Activated CD8-positive, alpha-beta memory T cell treated with anti-CD3 and anti-CD28 coated beads for 36 hours (primary cell): ENCODE data around the gene EVI5L. TPM values are rescaled to one million over a fixed set of nuclear protein-coding genes. Genes with fewer than 3 reads are reported as not detected.

ENCODE experiments used
- CTCF ChIA-PET: fragments of 350-600 bp; sonication (Branson Sonifier 250); formaldehyde crosslinking; loops from one replicate; lab custom pipeline; 2021; ENCODE audit warnings: antibody characterized with exemption; lab: Charles Lee
- POLR2A ChIA-PET: fragments of 350-600 bp; sonication (Branson Sonifier 250); formaldehyde crosslinking; loops from one replicate; lab custom pipeline; 2021; ENCODE audit warnings: antibody characterized with exemption; lab: Charles Lee
- total RNA-seq, 2 experiments: library from RNA; stranded (reverse); gene quantifications; one replicate each; pipeline ENCODE4 v1.2.3, GENCODE V29; 2021

The EVI5L gene
- total RNA-seq, 2 experiments from 2014 or later: 5.3 to 6.0 TPM

DNA sequence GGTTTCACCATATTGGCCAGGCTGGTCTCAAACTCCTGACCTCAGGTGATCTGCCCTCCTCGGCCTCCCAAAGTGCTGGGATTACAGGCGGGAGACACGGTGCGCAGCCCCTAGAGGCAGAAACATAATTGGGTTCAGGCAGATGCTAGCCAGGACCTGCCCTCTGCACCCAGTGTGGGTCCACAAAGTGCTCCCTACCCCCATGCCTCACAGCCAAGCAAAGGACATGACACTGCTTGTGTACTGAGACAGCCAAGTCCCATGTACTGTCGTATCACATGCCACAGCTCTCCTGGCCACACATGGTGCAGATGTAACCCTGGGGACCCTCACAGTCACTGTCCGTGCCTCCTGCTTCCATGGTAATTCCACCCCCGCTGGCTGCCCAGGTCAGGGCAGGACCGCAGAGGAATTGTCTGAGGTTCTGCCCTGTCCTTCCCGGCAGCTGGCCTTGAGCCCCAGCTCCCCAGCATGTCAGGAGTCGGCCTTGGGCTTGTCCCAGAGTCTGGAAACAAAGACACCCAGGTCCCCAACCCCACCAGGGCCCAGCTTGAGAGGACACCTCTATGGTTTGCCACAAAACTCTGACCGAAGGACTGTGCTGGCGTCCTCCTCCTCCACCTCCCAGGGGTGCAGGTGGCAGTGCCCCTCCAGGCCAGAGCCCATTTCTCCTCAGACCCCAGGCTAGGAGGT lies 36.5 kb downstream of the EVI5L start:
- POLR2A ChIA-PET: no interaction called here

DNA sequence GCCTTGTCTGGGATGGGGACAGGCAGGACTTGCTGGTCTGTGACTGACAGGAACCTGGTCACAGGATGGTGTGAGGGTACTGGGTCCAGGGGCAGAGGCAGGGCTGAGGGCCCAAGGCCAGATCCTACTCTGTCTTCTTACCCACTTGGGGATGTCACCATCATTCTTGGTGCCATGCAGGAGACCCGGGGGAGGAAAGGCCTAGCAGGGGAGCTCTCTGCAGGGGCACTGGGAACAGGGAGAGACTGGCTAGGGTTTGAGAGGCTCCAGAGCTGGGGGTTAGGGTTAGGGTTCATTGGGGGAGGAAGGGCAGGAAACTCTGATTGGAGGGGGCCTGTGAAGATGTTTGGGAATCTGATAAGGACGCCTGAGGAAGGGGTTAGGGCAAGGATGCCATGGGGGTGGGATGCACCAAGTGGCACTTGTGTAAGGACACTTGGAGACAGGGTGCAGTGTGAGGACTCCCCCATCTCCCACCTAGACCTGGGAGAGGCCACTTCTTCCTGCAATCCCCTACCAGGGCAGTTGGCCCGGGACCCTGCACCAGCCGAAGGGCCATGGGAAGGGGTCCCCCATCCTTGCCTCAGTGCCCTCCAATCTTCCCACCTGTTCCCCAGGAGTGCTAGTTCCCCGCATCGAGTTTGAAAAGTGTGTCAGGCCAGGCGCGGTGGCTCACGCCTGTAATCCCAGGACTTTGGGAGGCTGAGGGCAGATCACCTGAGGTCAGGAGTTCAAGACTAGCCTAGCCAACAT lies 37.2 kb downstream of the EVI5L start:
- CTCF ChIA-PET: no interaction called here
- POLR2A ChIA-PET: no interaction called here

More for the DNA sequence above, 36.5 kb downstream of the EVI5L start:
- CTCF ChIA-PET: no interaction called here

DNA sequence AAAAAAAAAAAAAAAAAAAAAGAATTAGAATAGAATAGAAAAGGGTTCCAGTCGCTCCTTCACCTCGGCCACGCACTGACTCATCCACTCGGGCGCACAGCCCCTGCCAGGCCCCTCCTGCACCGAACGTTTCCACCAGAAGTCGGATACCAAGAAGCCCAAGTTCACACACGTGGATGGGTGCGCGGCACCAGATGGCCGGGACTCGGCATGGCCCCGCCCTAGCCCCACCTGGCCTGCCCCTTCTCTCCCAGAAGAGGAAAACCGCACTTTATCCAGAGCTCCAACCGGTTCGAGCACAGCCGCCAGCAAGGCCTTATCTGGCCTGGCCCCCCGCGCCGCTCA lies 38.3 kb downstream of the EVI5L start:
- CTCF ChIA-PET: interaction anchor here (0.9 to 2.2 kb wide), 5 partner anchors 11 to 76 kb away, joined by 3 to 16 read pairs (median 11); partner anchors contain the start of gene MAP2K7
- POLR2A ChIA-PET: interaction anchor here (0.6 to 1.5 kb wide), 3 partner anchors 46 to 89 kb away, joined by 4 to 6 read pairs (median 5); partner anchors contain the start of genes TGFBR3L and TIMM44

DNA sequence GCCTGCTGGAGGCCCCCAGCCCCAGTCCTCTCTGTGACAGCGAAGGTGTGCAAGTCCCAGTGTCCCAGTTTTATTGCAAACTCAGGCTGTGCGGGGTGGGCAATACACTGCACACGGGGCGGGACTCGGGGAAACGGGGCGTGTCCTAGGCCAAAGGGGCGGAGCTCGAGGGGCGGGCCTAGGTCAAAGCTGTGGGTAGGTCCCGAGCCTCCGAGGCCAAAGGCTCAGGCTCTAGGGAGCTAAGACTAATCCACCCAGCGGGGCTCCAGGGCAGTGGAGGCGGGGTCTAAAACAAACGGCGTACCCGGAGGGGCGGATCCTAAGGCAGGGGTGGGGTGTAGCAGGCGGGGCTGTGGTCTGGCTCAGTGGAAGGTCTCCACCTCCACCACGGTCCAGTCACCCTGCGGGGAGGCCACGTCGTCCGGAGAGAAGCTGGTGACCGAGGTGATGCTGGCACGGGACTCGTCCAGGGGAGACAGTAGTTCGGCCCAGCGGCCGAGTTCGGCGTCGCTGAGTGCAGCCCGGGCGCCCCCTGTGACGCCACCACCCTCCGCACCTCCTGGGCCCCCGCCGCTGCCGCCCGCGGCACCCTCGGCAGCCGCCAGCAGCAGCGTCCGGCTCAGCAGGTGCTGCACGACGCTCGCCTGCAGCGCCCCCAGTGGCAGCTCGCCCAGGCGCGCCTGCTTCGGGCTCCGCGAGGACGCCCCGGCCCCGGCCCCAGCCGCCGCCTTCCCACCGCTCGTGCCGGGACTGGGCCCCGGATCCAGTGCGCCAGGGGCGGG lies 38.8 kb downstream of the EVI5L start:
- POLR2A ChIA-PET: interaction anchor here (0.6 to 1.5 kb wide), 5 partner anchors 38 to 90 kb away, joined by 3 to 6 read pairs (median 5); partner anchors contain the start of genes SNAPC2, TGFBR3L and TIMM44
- CTCF ChIA-PET: interaction anchor here (0.5 to 2.2 kb wide), 18 partner anchors 10 to 263 kb away, joined by 3 to 16 read pairs (median 3); partner anchors contain the start of genes LRRC8E, MAP2K7, TIMM44 and TRAPPC5

DNA sequence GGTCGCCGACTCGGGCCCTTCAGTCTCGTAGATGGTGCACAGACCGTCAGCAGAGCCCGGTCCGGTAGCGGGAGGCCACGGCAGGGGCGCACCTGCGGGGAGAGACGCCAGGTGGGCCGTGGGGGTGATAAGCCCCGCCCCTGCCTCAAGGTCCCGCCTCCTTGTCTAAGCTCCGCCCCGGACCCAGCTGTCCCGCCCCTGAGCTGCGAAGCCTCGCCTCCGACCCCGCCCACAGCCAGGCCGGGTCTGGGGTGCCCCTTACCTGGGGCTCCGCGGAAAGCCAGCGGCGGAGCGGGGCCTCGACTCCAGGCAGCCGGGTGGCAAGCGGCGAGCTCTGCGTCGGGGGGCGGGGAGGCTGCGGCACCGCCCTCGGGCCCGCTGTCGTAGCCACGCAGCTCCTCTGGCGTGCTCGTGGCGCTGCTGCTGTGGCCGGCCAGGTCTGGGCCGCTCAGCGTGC lies 39.5 kb downstream of the EVI5L start:
- ChIA-PET POLR2A (interaction anchor here (0.9 to 1.5 kb wide), 3 partner anchors 39 to 74 kb away, joined by 3 to 6 read pairs (median 5); partner anchors contain the start of genes SNAPC2 and TIMM44), CTCF (interaction anchor here (0.5 to 2.2 kb wide), 19 partner anchors 9 to 264 kb away, joined by 3 to 16 read pairs (median 3); partner anchors contain the start of genes LRRC8E, MAP2K7, SNAPC2 and TIMM44)

DNA sequence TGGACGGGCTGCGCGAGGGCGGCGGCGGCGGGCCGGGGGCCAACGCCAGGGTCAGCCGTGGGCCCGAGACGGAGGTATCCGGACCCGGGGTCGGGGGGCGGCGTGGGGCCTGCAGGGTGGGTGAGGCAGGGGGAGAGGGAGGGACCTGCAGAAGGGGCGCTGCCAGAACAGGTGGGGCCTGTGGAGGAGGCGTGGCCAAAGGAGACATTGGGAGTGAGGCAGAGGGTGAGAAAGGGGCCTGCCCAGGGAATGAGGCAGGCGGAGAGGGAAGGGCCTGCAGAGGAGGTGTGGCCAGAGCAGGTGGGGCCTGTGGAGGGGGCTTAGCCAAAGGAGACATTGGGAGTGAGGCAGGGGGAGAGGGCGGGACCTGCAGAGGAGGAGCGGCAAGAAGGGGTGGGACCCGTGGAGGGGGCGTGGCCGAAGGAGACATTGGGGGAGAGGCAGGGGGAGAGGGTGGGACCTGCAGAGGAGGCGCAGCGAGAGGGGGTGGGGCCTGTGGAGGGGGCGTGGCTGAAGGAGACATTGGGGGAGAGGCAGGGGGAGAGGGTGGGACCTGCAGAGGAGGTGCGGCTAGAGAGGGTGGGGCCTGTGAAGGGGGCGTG lies 40.0 kb downstream of the EVI5L start:
- POLR2A ChIA-PET: interaction anchor here (0.9 to 1.5 kb wide), 3 partner anchors 39 to 73 kb away, joined by 3 to 6 read pairs (median 5); partner anchors contain the start of genes SNAPC2 and TIMM44

DNA sequence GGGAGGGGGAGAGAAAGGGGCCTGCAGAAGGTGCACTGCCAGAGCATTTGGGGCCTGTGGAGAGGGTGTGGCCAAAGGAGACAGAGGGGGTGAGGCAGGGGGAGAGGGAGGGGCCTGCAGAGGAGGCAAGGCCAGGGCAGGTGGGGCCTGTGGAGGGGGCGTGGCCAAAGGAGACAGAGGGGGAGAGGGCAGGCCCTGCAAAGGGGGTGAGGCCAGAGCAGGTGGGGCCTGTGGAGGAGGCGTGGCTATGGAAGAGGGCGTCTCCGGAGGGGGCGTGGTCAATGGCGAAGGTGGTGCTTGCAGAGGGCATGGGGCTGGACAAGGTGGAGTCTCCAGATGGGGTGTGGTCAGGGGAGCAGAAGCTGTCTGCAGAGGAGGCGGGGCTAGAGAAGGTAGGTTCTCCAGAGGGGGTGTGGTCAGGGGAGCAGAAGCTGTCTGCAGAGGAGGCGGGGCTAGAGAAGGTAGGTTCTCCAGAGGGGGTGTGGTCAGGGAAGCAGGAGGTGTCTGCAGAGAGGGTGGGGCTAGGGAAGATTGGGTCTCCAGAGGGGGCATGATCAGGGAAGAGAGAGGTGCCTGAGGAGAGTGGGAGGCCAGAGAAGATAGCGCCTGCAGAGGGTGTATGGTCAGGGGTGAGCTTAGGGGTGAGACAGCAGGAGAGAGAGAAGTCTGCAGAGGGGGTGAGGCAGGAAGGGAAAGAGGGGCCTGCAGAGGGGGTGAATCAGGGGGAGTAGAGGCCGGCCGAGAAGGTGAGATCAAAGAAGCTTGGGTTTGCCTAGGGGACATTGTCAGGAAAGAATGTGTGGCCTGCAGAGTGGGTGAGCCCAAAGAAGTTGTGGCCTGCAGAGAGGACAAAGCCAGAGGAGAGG lies 40.8 kb downstream of the EVI5L start:
- CTCF ChIA-PET: no interaction called here
- POLR2A ChIA-PET: interaction anchor here (0.6 kb wide), 1 partner anchor 56 kb away, joined by 3 read pairs; no protein-coding TSS in a partner anchor

More for the DNA sequence above, 40.0 kb downstream of the EVI5L start:
- CTCF ChIA-PET: interaction anchor here (0.7 to 2.2 kb wide), 16 partner anchors 9 to 265 kb away, joined by 3 to 16 read pairs (median 4); partner anchors contain the start of genes LRRC8E, MAP2K7 and SNAPC2

DNA sequence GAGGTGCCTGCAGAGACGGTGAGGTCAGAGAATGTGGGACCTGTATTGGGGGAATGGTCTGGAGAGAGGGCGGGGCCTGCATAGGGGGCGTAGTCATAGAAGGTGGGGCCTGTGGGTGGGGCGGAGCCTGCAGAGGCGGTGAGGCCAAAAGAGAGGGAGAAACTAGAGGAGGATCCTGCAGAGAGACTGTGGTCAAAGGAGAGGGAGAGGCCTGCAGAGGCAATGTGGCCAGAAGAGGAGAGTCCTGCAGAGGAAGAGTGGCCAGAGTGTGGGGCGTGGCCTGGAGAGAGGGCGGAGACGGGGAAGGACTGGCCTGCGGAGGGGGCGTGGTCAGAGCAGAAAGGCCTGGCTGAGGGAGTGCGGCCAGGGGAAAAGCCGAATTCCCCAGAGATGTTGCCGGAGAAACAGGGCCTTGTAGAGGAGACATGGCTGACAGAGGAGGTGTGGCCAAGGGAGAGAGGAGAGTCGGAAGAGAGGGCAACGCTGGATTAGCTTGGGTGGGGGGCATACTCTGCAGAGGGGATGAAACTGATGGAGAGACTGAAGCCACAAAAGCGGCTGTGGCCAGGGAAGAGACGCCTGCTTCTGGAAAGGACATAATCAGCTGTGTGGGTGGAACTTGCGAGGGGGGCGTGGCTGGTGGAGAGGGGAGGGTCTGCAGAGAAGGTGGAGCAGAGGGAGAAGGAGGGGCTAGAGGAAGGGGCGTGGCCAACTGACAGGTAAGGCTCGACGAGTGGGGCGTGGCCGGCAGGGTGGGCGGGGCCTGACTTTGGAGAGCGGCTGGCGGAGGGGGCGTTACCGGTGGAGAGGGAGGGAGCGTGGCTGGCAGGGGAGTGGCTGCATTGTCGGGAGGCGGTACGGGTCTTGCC lies 41.7 kb downstream of the EVI5L start:
- CTCF ChIA-PET: no interaction called here

DNA sequence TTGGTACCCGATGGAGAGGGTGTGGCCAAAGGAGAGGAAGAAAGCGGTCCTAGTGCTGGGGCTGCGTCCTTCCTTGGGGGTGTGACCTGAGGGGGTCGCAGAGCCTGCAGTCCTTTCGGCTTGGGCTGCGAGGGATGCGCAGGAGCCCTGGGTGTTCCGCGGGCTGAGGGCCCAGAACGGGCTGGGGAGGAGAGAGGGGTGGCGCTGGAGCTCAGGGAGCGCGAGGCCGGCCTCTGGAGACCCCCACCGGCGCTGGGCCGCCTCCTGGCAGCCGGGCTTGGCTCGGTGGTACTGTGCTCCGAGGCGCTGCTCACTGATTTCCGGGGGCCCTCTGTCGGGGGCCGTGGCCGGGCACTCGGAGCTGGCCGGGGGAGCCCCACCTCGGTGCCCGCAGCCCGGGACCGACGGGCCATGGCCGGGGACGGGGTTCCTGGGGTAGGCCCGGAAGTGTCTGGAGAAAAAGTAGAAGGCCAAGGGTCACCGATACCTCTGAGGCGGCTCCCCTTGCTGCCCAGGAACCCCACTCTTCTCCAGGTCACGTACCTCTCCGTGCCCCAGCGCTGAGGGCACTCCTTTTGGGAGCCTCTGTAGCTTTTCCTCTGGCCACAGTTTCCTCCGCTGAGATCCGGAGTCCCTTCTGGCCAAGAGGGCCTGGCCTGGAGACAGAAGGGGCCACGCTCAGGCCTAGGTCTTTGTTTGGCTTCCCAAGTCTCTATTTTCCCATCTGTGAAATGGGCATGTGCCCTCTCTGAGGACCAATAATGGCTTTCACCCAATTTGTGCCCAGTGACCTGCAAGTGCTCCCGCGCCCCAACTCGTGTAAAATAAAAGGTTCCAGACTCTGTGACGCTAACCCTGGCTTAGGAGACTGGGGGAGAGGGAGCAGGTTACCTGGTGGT lies 42.5 kb downstream of the EVI5L start:
- ChIA-PET CTCF (interaction anchor here (0.8 kb wide), 1 partner anchor 14 kb away, joined by 3 read pairs; no protein-coding TSS in a partner anchor), POLR2A (interaction anchor here (0.6 kb wide), 1 partner anchor 134 kb away, joined by 4 read pairs; no protein-coding TSS in a partner anchor)

More for the DNA sequence above, 41.7 kb downstream of the EVI5L start:
- POLR2A ChIA-PET: interaction anchor here (0.6 kb wide), 1 partner anchor 55 kb away, joined by 3 read pairs; no protein-coding TSS in a partner anchor

DNA sequence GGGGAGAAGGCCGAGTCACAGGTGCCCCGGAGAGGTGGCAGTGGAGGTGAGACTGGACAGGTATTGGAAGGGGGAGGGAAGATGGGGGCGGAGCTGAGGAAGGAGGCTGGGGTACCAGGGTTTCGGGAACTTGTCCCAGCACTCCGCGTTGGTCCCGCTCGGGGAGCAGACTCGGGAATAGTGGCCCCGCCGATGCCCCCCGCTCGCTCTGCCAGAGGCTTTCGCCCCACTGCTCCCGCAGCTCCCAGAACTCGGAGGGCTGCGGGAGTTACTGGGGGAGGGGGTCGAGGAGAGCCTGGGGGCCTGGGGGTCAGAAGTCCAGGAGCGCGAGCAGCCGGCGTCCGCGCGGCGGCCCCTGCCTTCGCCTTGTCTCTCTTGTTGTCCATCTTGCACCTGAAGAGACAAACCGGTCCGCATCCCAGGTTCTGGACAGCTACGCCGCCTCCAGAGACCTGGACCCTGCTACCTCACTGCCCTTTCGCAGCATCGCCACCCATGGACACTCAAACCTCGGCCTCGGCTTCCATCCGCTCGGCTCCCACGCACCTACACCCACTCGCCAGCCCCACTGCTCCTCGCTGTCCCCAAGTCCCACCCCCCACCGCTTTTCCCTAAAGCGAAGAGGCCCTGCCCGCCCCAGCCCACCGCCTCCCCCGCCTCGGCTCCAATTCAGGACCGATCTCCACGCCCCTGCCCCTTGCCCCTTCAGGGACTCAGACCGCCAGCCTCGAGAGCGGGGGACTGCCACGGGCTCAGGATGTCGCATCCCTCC lies 43.5 kb downstream of the EVI5L start:
- POLR2A ChIA-PET: no interaction called here

DNA sequence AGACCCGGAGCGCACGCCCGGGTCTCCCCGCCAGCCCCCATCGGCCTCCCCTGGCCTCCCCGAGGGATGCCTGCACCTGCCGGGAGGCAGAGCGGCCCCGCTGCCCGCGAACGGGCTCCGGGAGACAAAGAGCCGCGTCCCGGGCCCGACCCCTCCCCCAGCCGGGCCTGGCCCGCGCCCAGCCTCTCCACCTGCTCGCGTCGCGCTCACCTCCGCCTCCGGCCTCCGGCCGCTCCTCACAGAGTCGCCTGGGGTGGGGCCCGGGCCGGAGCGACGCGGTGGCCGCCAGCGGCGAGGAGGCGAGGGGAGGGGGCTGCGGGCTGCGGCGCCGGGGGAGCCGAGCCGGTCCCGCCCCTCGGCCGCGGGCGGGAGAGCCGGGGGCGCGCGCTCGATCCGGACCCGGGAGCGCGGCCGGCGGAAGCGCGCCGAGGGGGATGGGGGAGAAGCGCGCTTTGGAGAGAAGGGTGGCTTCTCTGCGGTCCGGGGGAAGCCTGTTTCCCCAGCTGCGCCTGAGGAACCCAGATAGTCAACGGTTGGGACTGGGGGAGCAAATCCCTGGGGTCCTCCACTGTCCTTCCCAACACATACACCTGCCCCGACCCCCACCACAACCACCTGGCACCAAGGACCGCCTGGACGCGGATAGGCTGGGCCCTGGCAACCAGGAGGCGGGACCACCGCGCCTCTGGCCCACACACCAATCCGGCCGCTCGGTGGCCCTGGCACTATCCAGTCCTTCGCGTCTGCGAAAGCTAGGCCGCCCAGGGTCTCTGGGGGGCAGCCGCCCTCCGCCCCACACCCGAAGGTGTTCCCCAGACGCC lies 44.3 kb downstream of the EVI5L start, which contains the start of gene PRR36:
Gene PRR36 (minus strand): TSS at position 315 of the 821 bp plus-strand sequence. CDS start 701 bp downstream, outside the sequence.
- ChIA-PET POLR2A (interaction anchor here (1.1 kb wide), 1 partner anchor 12 kb away, joined by 4 read pairs; no protein-coding TSS in a partner anchor), CTCF (no interaction called here)

More for the DNA sequence above, 43.5 kb downstream of the EVI5L start:
- CTCF ChIA-PET: interaction anchor here (0.8 kb wide), 1 partner anchor 15 kb away, joined by 3 read pairs; no protein-coding TSS in a partner anchor

DNA sequence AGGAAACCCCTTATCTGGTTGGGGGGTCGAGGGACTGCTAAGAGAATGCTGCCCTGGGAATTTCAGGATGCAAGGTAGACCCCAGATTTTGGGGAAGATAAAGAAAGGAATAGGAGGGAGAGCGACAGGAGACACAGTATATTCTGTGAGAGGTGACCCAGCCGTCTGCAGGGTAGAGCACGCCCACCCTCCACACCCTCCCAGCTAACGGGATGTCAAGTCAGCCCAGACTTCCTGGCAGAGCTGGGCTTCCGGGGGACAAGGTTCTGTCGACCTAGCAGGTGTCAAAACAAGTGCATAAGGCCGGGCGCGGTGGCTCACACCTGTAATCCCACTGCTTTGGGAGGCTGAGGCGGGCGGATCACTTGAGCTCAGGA lies 44.9 kb downstream of the EVI5L start:
- POLR2A ChIA-PET: interaction anchor here (1.1 kb wide), 1 partner anchor 13 kb away, joined by 4 read pairs; no protein-coding TSS in a partner anchor
- CTCF ChIA-PET: no interaction called here

DNA sequence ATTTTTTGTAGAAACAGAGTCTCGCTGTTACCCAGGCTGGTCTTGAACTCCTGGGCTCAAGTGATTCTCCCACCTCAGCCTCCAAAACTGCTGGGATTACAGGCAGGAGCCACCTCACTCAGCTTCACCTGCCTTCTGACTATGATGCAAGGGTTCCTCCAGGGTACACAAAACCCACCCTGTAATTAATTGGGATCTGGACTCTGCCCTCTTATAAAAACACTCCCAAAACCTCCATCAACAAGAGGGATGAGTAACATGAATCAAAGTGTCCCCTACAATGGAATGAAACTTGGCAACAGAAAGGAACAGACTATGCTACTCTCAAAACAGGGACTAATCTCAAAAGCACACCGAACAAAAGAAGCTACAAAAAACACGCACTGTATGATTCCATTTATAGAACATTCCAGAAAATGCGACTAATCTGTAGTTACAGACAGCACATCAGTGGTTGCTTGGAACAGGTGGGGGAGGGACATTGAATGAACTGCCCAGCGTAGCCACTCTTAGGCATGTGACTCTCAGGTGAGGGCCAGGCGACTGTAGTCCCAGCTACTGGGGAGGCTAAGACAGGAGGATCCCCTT lies 47.3 kb downstream of the EVI5L start:
- CTCF ChIA-PET: no interaction called here
- POLR2A ChIA-PET: no interaction called here
